ENCODE results near the gene CLDND2. TPM values are rescaled to one million over a fixed set of nuclear protein-coding genes. Genes with fewer than 3 reads are reported as not detected.

The CLDND2 gene
- total and polyA plus RNA-seq, 2 of the 8 experiments (the other 6 are each of a cell fraction or from before 2014, with no cell fraction given), result 0.21 to 0.56 TPM

GRCh38 chr19:51339687-51340656, 28.8 kb downstream of the CLDND2 start:
- H3K9ac ChIP-seq (replicated peaks in 1 of 4; ENCODE audit: extremely low read depth in 1 of 4, low read depth in 3 of 4, low read length in 3 of 4), result peak overlapping the region in 3 of 4 experiments; percentile 51 to 67 (median 59); a peak in 6 of 7 replicates
- H2BK120ac ChIP-seq (replicated peaks; ENCODE audit: low read depth, low read length), result no peak overlapping the region
- H3K14ac ChIP-seq (ENCODE audit: insufficient read length), result no peak overlapping the region
- peak overlapping the region; percentile 79; the same call in 1 of the 2 replicates for H2BK5ac ChIP-seq (ENCODE audit: low read depth, low read length)
- H2BK12ac ChIP-seq (ENCODE audit: low read depth, low read length), result peak overlapping the region; percentile 60; the same call in 1 of the 2 replicates
- H3K4me2 ChIP-seq (ENCODE audit: insufficient read depth in 1 of 2, low read depth in 2 of 2, low read length in 2 of 2), result peak overlapping the region; percentile 65 to 83
- peak overlapping the region; percentile 71; the same call in 1 of the 2 replicates for H3K27ac ChIP-seq (ENCODE audit: low read depth, low read length)
- H4K8ac ChIP-seq (ENCODE audit: extremely low read depth, insufficient read depth, low read length), result peak overlapping the region; percentile 77; the same call in 1 of the 2 replicates
- no peak overlapping the region for H2BK15ac ChIP-seq (ENCODE audit: low read length)
- H4K20me1 ChIP-seq (replicated peaks in 1 of 2; ENCODE audit: control insufficient read depth in 1 of 2, insufficient read depth in 2 of 2, low read length in 2 of 2), result no peaks in the 10 kb centered on the region
- H3K23me2 ChIP-seq (ENCODE audit: low read depth, low read length), result peaks cover 13% of the 10 kb centered on the region
- 2% methylated on average over 75 of the region's 107 CpGs; no CpG with 5 or more reads in 1 of the 2 experiments for WGBS, 2 experiments (ENCODE audit: extremely low coverage in 1 of 2, insufficient coverage in 1 of 2, insufficient read length in 1 of 2, insufficient replicate concordance in 2 of 2, low coverage in 1 of 2, low lambda C conversion rate in 2 of 2, missing lambda C conversion rate in 1 of 2)
- H3K79me1 ChIP-seq (ENCODE audit: low read depth, low read length), result no peaks in the 10 kb centered on the region
- DNase-seq (ENCODE audit: low read depth in 1 of 2, low spot score in 2 of 2), result peak; percentile 93 to 99
- H3K9me3 ChIP-seq (ENCODE audit: insufficient read depth in 2 of 2, low read depth in 1 of 2, low read length in 1 of 2), result no peaks in the 10 kb centered on the region
- H3K4ac ChIP-seq (replicated peaks; ENCODE audit: insufficient read length, low read depth, low read length), result peak overlapping the region; percentile 94
- no peak overlapping the region for H3K23ac ChIP-seq (ENCODE audit: insufficient read length)
- H2AFZ ChIP-seq (ENCODE audit: low read length), result peak overlapping the region; percentile 99
- H3K36me3 ChIP-seq (ENCODE audit: control insufficient read depth in 2 of 4, insufficient read depth in 4 of 4, low read length in 3 of 4), result no peaks in the 10 kb centered on the region
- H3K4me3 ChIP-seq (ENCODE audit: extremely low read depth in 1 of 4, insufficient read depth in 2 of 4, low read depth in 3 of 4, low read length in 4 of 4), result peak overlapping the region; percentile 56 to 72 (median 66)
- H4K5ac ChIP-seq (ENCODE audit: insufficient read length, low read depth, low read length), result no peak overlapping the region
- no peak overlapping the region for H3K56ac ChIP-seq (replicated peaks; ENCODE audit: insufficient read length, low read depth, low read length)
- no peaks in the 10 kb centered on the region for H3K79me2 ChIP-seq (ENCODE audit: control insufficient read depth in 1 of 2, insufficient read depth in 2 of 2, low read length in 2 of 2)
- POLR2A ChIA-PET (ENCODE audit: partially characterized antibody), result interaction anchor here (0.5 to 3.9 kb wide), 17 partner anchors 9 to 56 kb away, joined by 3 to 19 read pairs (median 5); partner anchors contain the start of genes C19orf84 and ETFB
- H3K18ac ChIP-seq (ENCODE audit: extremely low read depth, low read length), result peak overlapping the region; percentile 19
- CTCF ChIA-PET (ENCODE audit: partially characterized antibody), result interaction anchor here (0.6 to 4.9 kb wide), 16 partner anchors 11 to 644 kb away, joined by 3 to 42 read pairs (median 4); partner anchors contain the start of gene CLDND2
- H4K91ac ChIP-seq (replicated peaks; ENCODE audit: insufficient read length, low read length), result peak overlapping the region; percentile 83
- H3K4me1 ChIP-seq (replicated peaks in 1 of 4; ENCODE audit: control insufficient read depth in 3 of 4, insufficient read depth in 4 of 4, low read length in 3 of 4), result peaks cover 0 to 20% (median 16%) of the 10 kb centered on the region in 4 experiments; a peak in 6 of 7 replicates
- no peak overlapping the region for H2BK20ac ChIP-seq (ENCODE audit: low read length)
- H2AK5ac ChIP-seq (ENCODE audit: low read depth, low read length), result no peak overlapping the region
- peaks cover 0 to 18% (median 11%) of the 10 kb centered on the region in 4 experiments; a peak in 5 of 7 replicates for H3K27me3 ChIP-seq (replicated peaks in 1 of 4; ENCODE audit: control insufficient read depth in 3 of 4, extremely low read depth in 1 of 4, insufficient read depth in 3 of 4, low read length in 3 of 4)
- FAIRE-seq, result no peak
- TF ChIP-seq EGR1 (IDR thresholded peaks at IDR 0.05; ENCODE audit: borderline replicate concordance, low read depth, low read length), result no peak
- no peak; the same call in 1 of the 2 replicates for TF ChIP-seq RBBP5 (IDR thresholded peaks at IDR 0.05; ENCODE audit: borderline replicate concordance, low read depth, low read length)
- peak in 1 of 2 experiments; percentile 73; a peak in 1 of 3 replicates for TF ChIP-seq POLR2A (IDR thresholded peaks at IDR 0.05; ENCODE audit: control extremely low read depth in 1 of 2, low read depth in 2 of 2, low read length in 2 of 2)
- TF ChIP-seq ASH2L (IDR thresholded peaks at IDR 0.05; ENCODE audit: low read length), result no peak
- TF ChIP-seq, protein P1, sequence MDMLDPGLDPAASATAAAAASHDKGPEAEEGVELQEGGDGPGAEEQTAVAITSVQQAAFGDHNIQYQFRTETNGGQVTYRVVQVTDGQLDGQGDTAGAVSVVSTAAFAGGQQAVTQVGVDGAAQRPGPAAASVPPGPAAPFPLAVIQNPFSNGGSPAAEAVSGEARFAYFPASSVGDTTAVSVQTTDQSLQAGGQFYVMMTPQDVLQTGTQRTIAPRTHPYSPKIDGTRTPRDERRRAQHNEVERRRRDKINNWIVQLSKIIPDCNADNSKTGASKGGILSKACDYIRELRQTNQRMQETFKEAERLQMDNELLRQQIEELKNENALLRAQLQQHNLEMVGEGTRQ (IDR thresholded peaks at IDR 0.05; ENCODE audit: low read length), result peak; percentile 78
- TF ChIP-seq BACH1 (IDR thresholded peaks at IDR 0.05; ENCODE audit: low read length), result peak; percentile 26; the same call in 1 of the 2 replicates
- TF ChIP-seq POLR2AphosphoS5 (IDR thresholded peaks at IDR 0.05; ENCODE audit: low read depth, low read length), result peak; percentile 67
- peak; percentile 74; the same call in 1 of the 2 replicates for TF ChIP-seq TBP (IDR thresholded peaks at IDR 0.05; ENCODE audit: low read depth, low read length)
- TF ChIP-seq KDM1A (IDR thresholded peaks at IDR 0.05; ENCODE audit: borderline replicate concordance, low read length), result no peak
- no peak for TF ChIP-seq BCL11A (IDR thresholded peaks at IDR 0.05; ENCODE audit: low read depth in 2 of 2, low read length in 2 of 2)

Data from H1 (cell line).